H1 (cell line): ENCODE results near the gene FBXO41. TPM values are rescaled to one million over a fixed set of nuclear protein-coding genes. Genes with fewer than 3 reads are reported as not detected.

Experiments used
- ATF3 ChIP-seq: IDR thresholded peaks from 2 replicates; pipeline ENCODE4 v1.6.1; 2011; ENCODE audit warnings: low read depth, mild to moderate bottlenecking, low read length; ENCODE audit not compliant: insufficient read depth
- CEBPB ChIP-seq: IDR thresholded peaks from 2 replicates; pipeline ENCODE4 v1.6.1; 2012; ENCODE audit warnings: low read depth, low read length
- CHD1 ChIP-seq: IDR thresholded peaks from 2 replicates; pipeline ENCODE4 v1.6.1; 2012; ENCODE audit warnings: low read depth, low read length, improper control_type of control experiment
- CHD7 ChIP-seq: fragments of 300-600 bp; sonication (generic); IDR thresholded peaks from 2 replicates; pipeline ENCODE4 v1.7.1; 2012; ENCODE audit warnings: low read length, moderate library complexity, mild to moderate bottlenecking, inconsistent platforms; ENCODE audit not compliant: insufficient replicate concordance
- HDAC2 ChIP-seq, 2 experiments: fragments of 300-600 bp in 1 of 2; sonication (generic) in 1 of 2; IDR thresholded peaks; 2 replicates each; pipeline ENCODE4 v1.6.1; 2011 to 2012; ENCODE audit warnings: low read depth in 2 of 2, low read length in 2 of 2, mild to moderate bottlenecking in 2 of 2, moderate library complexity in 2 of 2, borderline replicate concordance in 1 of 2, inconsistent platforms in 1 of 2
- HDAC6 ChIP-seq: IDR thresholded peaks from one replicate; pipeline ENCODE4 v1.7.1; 2012; ENCODE audit warnings: low read depth, mild to moderate bottlenecking, inconsistent platforms, low read length, moderate library complexity
- KDM4A ChIP-seq: IDR thresholded peaks from one replicate; pipeline ENCODE4 v1.7.1; 2012; ENCODE audit warnings: low read depth, mild to moderate bottlenecking, moderate library complexity, low read length, inconsistent platforms; ENCODE audit not compliant: severe bottlenecking
- SIN3A ChIP-seq, 2 experiments: IDR thresholded peaks in 1 of 2; conservative IDR thresholded peaks in 1 of 2; 2 replicates each; pipeline ENCODE4 v1.6.1; 2011 to 2012; ENCODE audit warnings: low read length in 2 of 2, improper control_type of control experiment in 1 of 2, low read depth in 1 of 2, mild to moderate bottlenecking in 1 of 2
- TBP ChIP-seq: IDR thresholded peaks from 2 replicates; pipeline ENCODE4 v1.6.1; 2011; ENCODE audit warnings: low read depth, low read length, improper control_type of control experiment
- polyA plus RNA-seq, 7 experiments: library from polyadenylated mRNA; depleted of rRNA in 3 of 7; stranded (reverse) in 5 of 7; unstranded in 2 of 7; fragments of >200 nt in 5 of 7; fragments of 200-250 nt in 2 of 7; gene quantifications; 1 replicate in 5 of 7; 2 replicates in 1 of 7; 4 replicates in 1 of 7; pipeline versions ENCODE4 v1.2.1 to v1.2.3, GENCODE V29; 2011 to 2013; ENCODE audit warnings: missing spikeins in 2 of 7, mixed read lengths in 2 of 7
- total RNA-seq: library from RNA; stranded (reverse); fragmentation: NEBNext Ultra II Directional; extraction: Animal tissue kit (Norgen Biotek cat#: 25700); gene quantifications from 2 replicates; pipeline ENCODE4 v1.2.1, GENCODE V29; 2021

The FBXO41 gene
- total and polyA plus RNA-seq, 2 of the 8 experiments (the other 6 are each of a cell fraction or from before 2014, with no cell fraction given), result 11.2 to 14.3 TPM

DNA sequence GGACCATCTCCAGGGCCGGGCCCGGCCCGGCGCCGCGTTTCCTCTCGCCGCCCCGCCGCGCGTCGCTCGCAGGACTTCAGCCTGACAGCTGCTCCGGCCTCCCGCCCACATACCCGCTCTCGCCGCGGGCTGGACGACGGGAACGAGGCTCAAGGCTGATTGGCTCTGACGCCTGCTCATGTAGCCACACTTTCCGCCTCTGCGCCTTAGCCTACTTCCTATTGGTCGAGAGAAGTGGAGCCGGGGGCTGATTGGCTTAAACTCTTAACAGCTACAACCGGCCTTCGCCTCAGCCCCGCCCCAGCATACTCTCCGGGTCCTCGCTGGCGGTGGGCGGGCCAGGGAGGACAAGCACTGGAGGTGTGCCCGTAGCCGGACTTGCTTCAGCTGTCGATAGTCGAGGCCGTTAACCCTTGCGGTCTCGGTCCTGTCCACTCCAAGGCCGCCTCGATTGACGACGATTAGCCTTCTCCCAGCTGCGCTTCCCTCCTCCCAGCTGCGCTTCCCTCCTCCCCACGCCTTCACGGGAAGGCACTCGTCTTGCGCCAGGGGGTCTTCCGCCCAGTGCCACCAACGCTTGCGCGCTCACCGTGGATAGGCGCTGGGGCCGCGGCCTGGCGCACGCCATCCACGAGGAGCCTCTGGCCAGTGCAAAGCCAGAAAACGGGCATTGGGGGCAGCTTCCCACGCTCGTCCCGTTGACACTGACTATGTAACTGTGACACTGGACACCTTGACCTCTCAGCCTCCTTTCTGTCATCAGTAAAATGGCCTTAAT lies 50.9 kb downstream of the FBXO41 start, which contains the start of gene PRADC1 (continued):
- TF ChIP-seq KDM4A (peak; percentile 37), ATF3 (no peak), SIN3A (conservative IDR thresholded peaks at IDR 0.05 in 1 of 2, IDR thresholded peaks at IDR 0.05 in 1 of 2; ENCODE audit: low read depth in 1 of 2, low read length in 2 of 2) (peak in 1 of 2 experiments; percentile 96), CHD1 (no peak), HDAC2 (IDR thresholded peaks at IDR 0.05; ENCODE audit: borderline replicate concordance in 1 of 2, low read depth in 2 of 2, low read length in 2 of 2) (peak in 1 of 2 experiments; percentile 93; a peak in 2 of 4 replicates), HDAC6 (no peak), CHD7 (no peak), CEBPB (no peak), TBP (peak; percentile 48; the same call in 1 of the 2 replicates)
